ENCODE results near the gene KRT1. TPM values are rescaled to one million over a fixed set of nuclear protein-coding genes. Genes with fewer than 3 reads are reported as not detected.
"Not testable (repeated sequence)": the region's sequence is repeated elsewhere in the genome, so short reads cannot be mapped to it uniquely, and the experiment has no call there.

Gene KRT1
- total RNA-seq, 1 donor from 2014 or later: 3.4 TPM

DNA sequence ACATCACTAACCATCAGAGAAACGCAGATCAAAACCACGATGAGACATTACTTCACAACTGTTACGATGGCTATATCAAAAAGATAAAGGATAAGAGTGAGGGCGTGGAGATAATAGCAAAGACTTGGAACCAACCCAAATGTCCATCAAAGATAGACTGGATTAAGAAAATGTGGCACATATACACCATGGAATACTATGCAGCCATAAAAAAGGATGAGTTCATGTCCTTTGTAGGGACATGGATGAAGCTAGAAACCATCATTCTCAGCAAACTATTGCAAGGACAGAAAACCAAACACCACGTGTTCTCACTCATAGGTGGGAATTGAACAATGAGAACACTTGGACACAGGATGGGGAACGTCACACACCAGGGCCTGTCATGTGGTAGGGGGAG lies 31.9 kb upstream of the KRT1 start:
- DNase-seq (ENCODE audit: low spot score); H3K4me3 Mint-ChIP-seq (ENCODE audit: low read depth); H3K9me3 Mint-ChIP-seq; H3K4me1 Mint-ChIP-seq (ENCODE audit: low read depth); intact Hi-C loops (cut with micrococcal nuclease); H3K36me3 Mint-ChIP-seq (ENCODE audit: low read depth); H3K27ac Mint-ChIP-seq: not testable (repeated sequence)
- H3K27me3 Mint-ChIP-seq (ENCODE audit: low read depth): peaks cover 50% of the 10 kb centered on the region

- Mint-ChIP-seq H3K36me3 (ENCODE audit: low read depth) (no peaks in the 10 kb centered on the region), H3K27ac (no peak overlapping the region), H3K27me3 (ENCODE audit: low read depth) (peaks cover 39% of the 10 kb centered on the region), H3K9me3 (no peaks in the 10 kb centered on the region), H3K4me3 (ENCODE audit: low read depth) (no peak overlapping the region), H3K4me1 (ENCODE audit: low read depth) (peaks cover 3% of the 10 kb centered on the region)
- no peak for DNase-seq (ENCODE audit: low spot score)
- intact Hi-C loops (cut with micrococcal nuclease): no loop called here
These were observed 30.5 kb upstream of the KRT1 start for GRCh38 chr12:52710730-52711129.

- H3K27ac Mint-ChIP-seq: no peak overlapping the region
- no peak for DNase-seq (ENCODE audit: low spot score)
- H3K27me3 Mint-ChIP-seq (ENCODE audit: low read depth): peaks cover 25% of the 10 kb centered on the region
- H3K9me3 Mint-ChIP-seq: no peaks in the 10 kb centered on the region
- H3K36me3 Mint-ChIP-seq (ENCODE audit: low read depth): no peaks in the 10 kb centered on the region
- no peaks in the 10 kb centered on the region for H3K4me1 Mint-ChIP-seq (ENCODE audit: low read depth)
- no peak overlapping the region for H3K4me3 Mint-ChIP-seq (ENCODE audit: low read depth)
- intact Hi-C loops (cut with micrococcal nuclease): no loop called here
These were observed 27.8 kb upstream of the KRT1 start for GRCh38 chr12:52708010-52708409.

DNA sequence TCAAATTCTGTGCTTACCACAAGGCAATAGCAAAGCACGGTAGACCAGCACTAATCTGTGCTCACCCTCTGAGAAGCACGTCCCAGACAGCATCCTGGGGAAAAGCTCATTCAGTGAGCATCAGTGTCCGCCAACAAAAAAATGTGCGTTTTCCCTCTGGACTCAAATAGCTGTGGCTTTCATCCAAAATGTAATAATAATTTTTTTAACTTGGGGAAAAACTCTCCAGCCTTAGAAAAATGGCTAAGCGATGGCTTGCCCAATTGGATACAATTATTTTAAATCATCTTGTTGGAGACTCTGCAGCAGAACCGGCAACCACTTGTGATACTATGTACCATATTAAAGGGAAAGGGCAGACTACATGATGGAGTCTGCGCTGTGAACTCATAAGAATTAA lies 24.3 kb upstream of the KRT1 start:
- Mint-ChIP-seq H3K9me3 (no peaks in the 10 kb centered on the region), H3K36me3 (ENCODE audit: low read depth) (no peaks in the 10 kb centered on the region), H3K4me1 (ENCODE audit: low read depth) (no peaks in the 10 kb centered on the region), H3K27ac (no peak overlapping the region), H3K27me3 (ENCODE audit: low read depth) (peaks cover 22% of the 10 kb centered on the region), H3K4me3 (ENCODE audit: low read depth) (no peak overlapping the region)
- no peak for DNase-seq (ENCODE audit: low spot score)
- intact Hi-C loops (cut with micrococcal nuclease): no loop called here

DNA sequence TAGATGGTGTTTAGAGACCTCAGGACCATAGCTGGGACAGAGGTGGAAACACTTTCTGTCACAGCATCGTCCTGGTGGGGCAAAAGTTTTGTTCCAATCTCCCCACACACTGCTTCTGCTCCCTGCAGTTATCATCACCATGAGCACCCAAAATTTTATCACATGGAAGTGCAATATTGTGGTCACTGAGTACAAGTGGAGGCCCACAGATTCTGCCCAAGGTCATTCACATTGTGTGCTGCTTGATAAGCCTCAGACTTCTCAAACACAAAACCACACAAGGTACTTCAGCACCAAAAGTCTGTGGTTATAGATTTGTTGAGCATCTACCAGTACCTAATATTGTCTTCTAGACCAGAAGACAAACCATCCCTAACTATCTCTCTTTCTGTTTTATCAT lies 23.7 kb upstream of the KRT1 start:
- H3K4me3 Mint-ChIP-seq (ENCODE audit: low read depth): no peak overlapping the region
- H3K27me3 Mint-ChIP-seq (ENCODE audit: low read depth): peaks cover 23% of the 10 kb centered on the region
- H3K4me1 Mint-ChIP-seq (ENCODE audit: low read depth): no peaks in the 10 kb centered on the region
- H3K9me3 Mint-ChIP-seq: no peaks in the 10 kb centered on the region
- no peak overlapping the region for H3K27ac Mint-ChIP-seq
- H3K36me3 Mint-ChIP-seq (ENCODE audit: low read depth): no peaks in the 10 kb centered on the region
- DNase-seq (ENCODE audit: low spot score): no peak
- intact Hi-C loops (cut with micrococcal nuclease): no loop called here

DNA sequence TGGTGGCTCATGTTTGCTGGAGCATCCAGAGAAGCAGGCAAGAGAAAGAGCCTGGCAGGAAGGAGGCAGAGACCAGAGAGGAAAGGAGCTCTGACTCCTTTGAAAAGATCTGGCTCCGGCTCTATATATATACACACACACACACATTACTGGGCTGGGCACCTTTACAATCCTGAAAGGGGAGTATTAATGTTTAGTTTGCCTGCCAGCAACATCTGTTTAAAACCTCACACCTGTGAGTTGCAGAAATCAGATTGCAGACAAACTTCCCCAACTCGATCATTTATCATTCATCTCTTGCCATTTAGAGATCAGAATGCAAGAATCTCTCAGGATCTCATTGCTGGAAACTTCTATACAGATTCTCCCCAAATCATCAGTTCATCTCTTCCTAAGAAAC lies 23.2 kb upstream of the KRT1 start, which contains the start of gene KRT77:
KRT77 (minus strand) TSS at position 101 of the 400 bp plus-strand sequence; CDS start at position 11, 90 bp downstream.
- Mint-ChIP-seq H3K9me3 (no peaks in the 10 kb centered on the region), H3K4me1 (ENCODE audit: low read depth) (no peaks in the 10 kb centered on the region), H3K27me3 (ENCODE audit: low read depth) (peaks cover 24% of the 10 kb centered on the region), H3K27ac (no peak within 1 kb of the TSS), H3K36me3 (ENCODE audit: low read depth) (no peaks in the 10 kb centered on the region), H3K4me3 (ENCODE audit: low read depth) (no peak within 1 kb of the TSS)
- intact Hi-C loops (cut with micrococcal nuclease): no loop called here
- DNase-seq (ENCODE audit: low spot score): no peak

DNA sequence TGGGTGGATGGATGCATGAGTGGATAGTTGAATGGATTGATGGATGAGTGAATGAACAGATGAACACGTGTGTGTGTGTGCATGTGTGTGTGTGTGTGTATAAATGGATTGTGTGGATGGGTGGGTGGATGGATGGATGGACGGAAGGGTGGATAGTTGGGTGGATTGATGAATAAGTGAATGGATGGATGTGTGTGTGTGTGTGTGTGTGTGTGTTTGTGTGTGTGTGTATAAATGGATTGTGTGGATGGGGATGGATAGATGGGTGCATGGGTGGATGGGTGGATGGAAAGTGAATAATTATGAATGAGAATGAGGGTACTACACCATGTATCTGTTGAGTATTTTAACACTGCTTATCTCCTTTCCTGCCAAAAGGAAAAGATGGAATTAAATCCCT lies 22.1 kb upstream of the KRT1 start:
- Mint-ChIP-seq H3K4me3 (ENCODE audit: low read depth) (no peak overlapping the region), H3K36me3 (ENCODE audit: low read depth) (no peaks in the 10 kb centered on the region), H3K27me3 (ENCODE audit: low read depth) (peaks cover 24% of the 10 kb centered on the region), H3K4me1 (ENCODE audit: low read depth) (no peaks in the 10 kb centered on the region), H3K27ac (no peak overlapping the region), H3K9me3 (no peaks in the 10 kb centered on the region)
- no peak for DNase-seq (ENCODE audit: low spot score)
- intact Hi-C loops (cut with micrococcal nuclease): no loop called here

- DNase-seq (ENCODE audit: low spot score): no peak
- Mint-ChIP-seq H3K36me3 (ENCODE audit: low read depth) (no peaks in the 10 kb centered on the region), H3K9me3 (no peaks in the 10 kb centered on the region), H3K4me1 (ENCODE audit: low read depth) (no peaks in the 10 kb centered on the region), H3K27ac (no peak overlapping the region), H3K4me3 (ENCODE audit: low read depth) (no peak overlapping the region), H3K27me3 (ENCODE audit: low read depth) (peaks cover 24% of the 10 kb centered on the region)
- intact Hi-C loops (cut with micrococcal nuclease): no loop called here
These were observed 21.1 kb upstream of the KRT1 start for GRCh38 chr12:52701281-52701680.

GRCh38 chr12:52699960-52700359 lies 19.8 kb upstream of the KRT1 start:
- no peak overlapping the region for H3K4me3 Mint-ChIP-seq (ENCODE audit: low read depth)
- peaks cover 26% of the 10 kb centered on the region for H3K27me3 Mint-ChIP-seq (ENCODE audit: low read depth)
- no peak for DNase-seq (ENCODE audit: low spot score)
- intact Hi-C loops (cut with micrococcal nuclease): no loop called here
- H3K9me3 Mint-ChIP-seq: no peaks in the 10 kb centered on the region
- H3K27ac Mint-ChIP-seq: no peak overlapping the region
- no peaks in the 10 kb centered on the region for H3K4me1 Mint-ChIP-seq (ENCODE audit: low read depth)
- no peaks in the 10 kb centered on the region for H3K36me3 Mint-ChIP-seq (ENCODE audit: low read depth)

GRCh38 chr12:52699373-52699772 lies 19.2 kb upstream of the KRT1 start:
- Mint-ChIP-seq H3K9me3 (no peaks in the 10 kb centered on the region), H3K4me1 (ENCODE audit: low read depth) (no peaks in the 10 kb centered on the region), H3K36me3 (ENCODE audit: low read depth) (no peaks in the 10 kb centered on the region), H3K27me3 (ENCODE audit: low read depth) (peaks cover 27% of the 10 kb centered on the region), H3K4me3 (ENCODE audit: low read depth) (no peak overlapping the region), H3K27ac (no peak overlapping the region)
- DNase-seq (ENCODE audit: low spot score): no peak
- intact Hi-C loops (cut with micrococcal nuclease): no loop called here

DNA sequence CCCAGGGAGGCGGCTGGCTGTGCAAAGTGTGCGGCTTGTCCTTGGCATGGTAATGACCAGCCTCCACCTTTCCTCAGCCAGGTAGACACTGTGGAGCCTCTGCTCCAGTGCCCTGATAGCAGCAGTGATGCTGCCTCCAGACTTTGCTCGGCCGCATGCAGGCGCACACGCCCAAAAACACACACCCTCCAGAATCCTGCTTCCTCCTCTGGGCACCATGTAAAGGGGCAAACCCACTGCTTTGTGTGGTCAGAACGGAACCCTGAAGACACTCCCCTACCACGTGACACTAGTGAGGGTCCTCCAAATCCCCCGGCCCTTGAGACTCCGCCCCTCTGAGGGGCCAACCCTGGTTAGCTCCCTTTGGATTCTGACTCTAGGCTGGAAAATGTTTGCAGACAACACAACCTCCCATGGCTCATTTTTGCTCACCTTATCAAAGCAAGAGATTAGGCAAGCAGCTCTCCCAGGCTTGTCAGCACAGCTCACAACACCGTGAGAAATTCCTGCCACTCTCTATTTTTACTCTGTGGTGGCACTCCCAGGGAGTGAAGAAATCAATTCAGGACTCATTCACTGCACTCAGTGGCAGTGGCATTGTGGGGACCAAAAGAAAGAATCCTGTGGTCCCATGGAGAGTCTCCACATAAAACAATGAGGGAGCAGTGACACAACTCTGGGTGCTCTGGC lies 18.6 kb upstream of the KRT1 start:
- no peak overlapping the region for H3K27ac Mint-ChIP-seq

GRCh38 chr12:52697058-52697582 lies 16.9 kb upstream of the KRT1 start:
- Mint-ChIP-seq H3K27me3 (ENCODE audit: low read depth) (peaks cover 26% of the 10 kb centered on the region), H3K9me3 (no peaks in the 10 kb centered on the region), H3K4me3 (ENCODE audit: low read depth) (no peak overlapping the region), H3K4me1 (ENCODE audit: low read depth) (no peaks in the 10 kb centered on the region), H3K36me3 (ENCODE audit: low read depth) (no peaks in the 10 kb centered on the region), H3K27ac (no peak overlapping the region)
- no peak for DNase-seq (ENCODE audit: low spot score)
- intact Hi-C loops (cut with micrococcal nuclease): no loop called here

More for the DNA sequence above, 18.6 kb upstream of the KRT1 start:
- intact Hi-C loops (cut with micrococcal nuclease): no loop called here
- Mint-ChIP-seq H3K36me3 (ENCODE audit: low read depth) (no peaks in the 10 kb centered on the region), H3K4me3 (ENCODE audit: low read depth) (no peak overlapping the region), H3K27me3 (ENCODE audit: low read depth) (peaks cover 25% of the 10 kb centered on the region), H3K4me1 (ENCODE audit: low read depth) (no peaks in the 10 kb centered on the region), H3K9me3 (no peaks in the 10 kb centered on the region)
- no peak for DNase-seq (ENCODE audit: low spot score)

GRCh38 chr12:52696588-52696987 lies 16.4 kb upstream of the KRT1 start:
- no peak overlapping the region for H3K4me3 Mint-ChIP-seq (ENCODE audit: low read depth)
- no peak overlapping the region for H3K27ac Mint-ChIP-seq
- DNase-seq (ENCODE audit: low spot score): no peak
- H3K27me3 Mint-ChIP-seq (ENCODE audit: low read depth): peaks cover 29% of the 10 kb centered on the region
- H3K4me1 Mint-ChIP-seq (ENCODE audit: low read depth): no peaks in the 10 kb centered on the region
- no peaks in the 10 kb centered on the region for H3K9me3 Mint-ChIP-seq
- intact Hi-C loops (cut with micrococcal nuclease): no loop called here
- H3K36me3 Mint-ChIP-seq (ENCODE audit: low read depth): no peaks in the 10 kb centered on the region

All from activated T-helper 2 cell treated with anti-CD3 and anti-CD28 coated beads, Interferon-gamma antibody, Interleukin-2, Interleukin-4, amounts not matched to agents 10 μg/mL and 5 μg/mL and 100 μg/mL, durations not matched to agents 14 hours and 24 hours and 36 hours (primary cell).